ENCODE measurements around the gene CYP2A7.
"Not testable (repeated sequence)": the region's sequence is repeated elsewhere in the genome, so short reads cannot be mapped to it uniquely, and the experiment has no call there.

Gene CYP2A7

DNA sequence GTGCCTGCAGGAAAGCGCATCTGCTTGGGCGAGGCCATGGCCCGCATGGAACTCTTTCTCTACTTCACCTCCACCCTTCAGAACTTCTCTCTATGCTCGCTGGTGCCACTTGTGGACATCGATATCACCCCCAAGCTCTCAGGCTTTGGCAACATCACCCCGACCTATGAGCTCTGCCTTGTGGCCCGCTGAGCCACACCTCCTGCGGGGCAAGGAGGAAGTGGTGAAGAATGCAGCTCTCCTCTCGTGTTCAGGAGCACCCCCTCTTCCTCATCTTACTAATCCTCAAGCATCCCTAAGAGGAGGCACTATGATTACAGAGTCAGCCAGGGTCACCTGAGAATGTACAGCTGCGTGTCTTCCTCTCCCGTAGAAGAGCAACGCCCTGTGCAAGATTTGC lies 17.9 kb upstream of the CYP2A7 start:
- DNase-seq (ENCODE audit: low read depth in 3 of 3) = not testable (repeated sequence)

DNA sequence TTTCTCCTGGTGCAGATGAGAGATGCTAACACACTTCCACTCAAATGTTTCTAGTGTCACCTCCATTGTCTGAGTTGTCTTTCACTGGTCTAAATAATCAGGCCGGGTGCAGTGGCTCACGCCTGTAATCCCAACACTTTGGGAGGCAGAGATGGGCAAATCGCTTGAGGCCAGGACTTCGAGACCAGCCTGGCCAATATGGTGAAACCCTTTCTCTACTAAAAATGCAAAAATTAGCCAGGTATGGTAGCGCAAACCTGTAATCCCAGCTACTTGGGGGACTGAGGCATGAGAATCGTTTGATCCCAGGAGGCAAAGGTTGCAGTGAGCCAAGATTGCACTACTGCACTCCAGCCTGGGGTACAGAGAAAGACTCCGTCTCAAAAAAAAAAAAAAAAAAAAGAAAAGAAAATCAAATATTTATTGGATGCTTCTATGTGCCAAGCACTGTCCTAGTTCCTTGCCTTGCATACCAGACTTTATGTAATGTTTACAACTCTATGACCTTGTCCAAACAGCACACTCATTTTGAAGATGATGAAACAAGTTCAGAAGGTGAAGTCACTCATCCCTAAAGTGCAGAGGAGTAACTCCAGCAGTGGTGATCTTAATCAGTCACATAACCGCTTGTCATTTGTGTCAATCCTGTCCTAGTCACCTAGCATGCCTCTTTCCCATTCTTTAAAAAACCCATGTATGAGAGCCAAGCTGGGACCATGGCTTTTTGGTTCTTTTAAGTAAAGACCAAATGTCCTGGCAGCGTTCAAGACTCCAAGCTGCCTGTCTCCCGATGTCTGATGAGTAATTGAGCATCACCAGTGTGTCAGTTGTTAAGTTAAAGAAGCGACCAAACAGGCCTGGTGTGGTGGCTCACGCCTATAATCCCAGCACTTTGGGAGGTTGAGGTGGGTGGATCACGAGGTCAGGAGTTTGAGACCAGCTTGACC lies 15.1 kb upstream of the CYP2A7 start:
- DNase-seq (ENCODE audit: low read depth in 3 of 3) = not testable (repeated sequence)

DNA sequence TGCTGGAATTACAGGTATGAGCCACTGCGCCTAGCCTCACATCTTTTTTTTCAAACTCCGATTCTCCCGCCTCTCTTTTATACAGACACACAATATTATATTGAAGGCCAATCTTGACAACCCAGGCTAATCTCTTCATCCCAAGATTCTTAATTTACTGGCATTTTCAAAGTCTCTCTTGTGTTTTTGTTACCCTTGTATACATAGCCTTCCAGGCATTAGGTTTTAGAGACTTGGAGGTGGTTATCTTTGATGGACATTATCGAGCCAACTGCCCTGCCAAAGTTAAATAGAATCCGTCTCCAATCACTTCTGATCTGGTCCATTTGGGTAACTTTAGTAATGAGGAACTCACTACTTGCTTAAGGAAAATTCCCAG lies 14.4 kb upstream of the CYP2A7 start:
- DNase-seq (ENCODE audit: low read depth in 3 of 3) = no peak

DNA sequence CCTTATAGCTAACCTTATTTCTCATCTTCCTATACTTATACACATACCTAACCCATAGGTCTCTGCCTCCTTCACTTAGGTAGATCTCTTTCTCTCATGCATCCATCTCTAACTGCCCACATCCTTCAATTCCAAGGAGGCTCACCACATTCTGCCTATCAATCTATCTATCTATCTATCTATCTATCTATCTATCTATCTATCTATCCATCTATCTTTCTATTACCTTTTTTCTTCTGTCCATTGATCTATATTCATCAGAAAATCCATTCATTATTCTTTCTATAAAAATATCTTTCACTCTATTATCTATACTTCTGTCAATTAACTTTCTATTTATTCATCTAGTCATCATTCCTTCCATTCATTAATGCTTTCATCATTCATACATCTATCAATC lies 11.1 kb upstream of the CYP2A7 start:
- DNase-seq (ENCODE audit: low read depth in 3 of 3) = no peak

DNA sequence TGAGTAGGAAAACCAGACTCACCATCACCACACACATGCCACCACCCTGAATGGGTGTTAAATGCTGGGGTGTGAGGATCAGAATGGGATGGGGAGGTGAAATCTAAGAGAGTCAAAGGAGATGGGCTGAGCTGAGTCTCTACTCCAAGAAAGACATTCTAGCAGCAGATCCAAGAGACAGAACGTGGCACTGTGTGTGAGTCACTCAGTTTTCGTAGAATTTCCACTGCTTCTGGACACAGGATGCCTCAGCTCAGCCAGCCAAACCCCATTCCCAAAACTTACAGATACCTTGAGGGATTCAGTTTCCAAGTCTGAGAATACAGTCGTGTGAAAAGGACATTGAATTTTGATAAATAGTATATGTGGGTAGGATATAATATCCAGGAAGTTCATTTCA lies 7.3 kb upstream of the CYP2A7 start:
- DNase-seq (ENCODE audit: low read depth in 3 of 3) = no peak

DNA sequence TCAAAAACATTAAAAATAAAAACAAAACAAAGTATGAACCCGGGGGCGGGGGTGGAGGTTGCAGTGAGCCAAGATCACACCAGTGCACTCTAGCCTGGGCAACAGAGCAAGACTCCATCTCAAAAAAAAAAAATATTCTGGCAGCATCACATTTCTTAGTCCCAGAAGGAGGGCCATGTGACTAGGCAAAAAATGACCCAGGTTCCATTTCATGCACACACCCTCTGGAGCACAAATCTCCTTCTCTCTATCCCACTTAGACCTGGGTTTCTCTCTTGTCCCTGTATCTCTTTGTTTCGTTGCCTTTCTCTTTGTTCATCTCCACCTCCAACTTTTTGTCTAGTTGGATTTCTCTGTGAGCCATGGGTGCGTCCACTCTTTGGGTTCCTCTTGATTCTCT lies 6.2 kb upstream of the CYP2A7 start:
- no peak for DNase-seq (ENCODE audit: low read depth in 3 of 3)

DNA sequence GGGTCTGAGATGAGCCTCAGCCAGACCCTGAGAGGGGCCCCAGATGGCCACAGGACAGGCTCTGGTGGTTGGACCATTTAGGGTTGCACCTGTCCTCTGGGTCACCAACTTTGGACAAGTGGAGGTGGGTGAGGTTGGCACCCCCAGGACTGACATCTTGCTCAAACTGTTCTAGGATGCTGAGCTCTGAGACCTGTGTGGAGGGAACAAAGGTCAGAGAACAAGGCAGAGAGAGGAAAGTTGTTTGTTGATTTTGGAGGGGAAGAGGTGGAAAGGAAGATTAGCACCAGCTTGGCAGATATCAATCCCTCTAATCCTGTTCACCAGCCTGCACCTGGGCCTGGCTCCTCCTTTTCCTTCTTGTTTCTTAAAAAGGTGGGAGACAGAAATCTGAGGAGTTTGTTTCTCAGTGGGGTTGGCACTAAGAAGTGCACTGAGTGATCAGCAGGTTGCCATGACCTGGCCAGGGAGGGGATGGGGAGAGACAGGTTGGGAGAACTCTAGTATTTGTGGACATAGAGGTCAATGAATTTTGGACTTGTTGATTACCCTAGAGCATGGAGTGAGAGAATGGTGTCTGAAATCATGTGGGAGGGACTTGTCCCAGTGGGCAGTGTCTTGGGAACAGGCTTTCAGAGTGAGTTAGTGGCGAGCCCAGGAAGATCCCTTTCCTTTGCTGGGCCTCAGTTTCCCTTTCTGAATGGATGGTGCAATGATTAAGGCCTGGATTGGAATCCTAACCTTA lies 2.3 kb upstream of the CYP2A7 start:
- DNase-seq (ENCODE audit: low read depth in 3 of 3) = not testable (repeated sequence)

DNA sequence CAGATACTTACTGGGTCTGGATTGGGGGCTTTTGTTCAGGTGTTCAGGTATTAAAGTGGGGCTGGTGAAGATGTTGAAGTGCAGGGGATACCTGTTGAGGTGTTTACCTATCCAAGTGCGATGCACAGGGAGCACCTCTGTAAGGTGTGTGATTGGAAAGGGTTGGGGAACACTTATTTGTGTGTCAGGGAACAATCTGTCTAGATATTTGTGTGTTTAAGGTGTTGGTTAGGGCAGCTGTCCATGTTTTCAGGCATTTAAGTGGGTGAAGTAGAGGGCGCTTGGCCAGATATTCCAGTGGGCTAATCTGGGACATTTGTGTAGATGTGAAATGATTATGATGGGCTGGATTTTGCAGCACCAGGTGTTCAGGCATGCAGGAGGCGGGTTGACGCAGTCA lies 2.7 kb downstream of the CYP2A7 start:
- DNase-seq (ENCODE audit: low read depth in 3 of 3) = not testable (repeated sequence)

DNA sequence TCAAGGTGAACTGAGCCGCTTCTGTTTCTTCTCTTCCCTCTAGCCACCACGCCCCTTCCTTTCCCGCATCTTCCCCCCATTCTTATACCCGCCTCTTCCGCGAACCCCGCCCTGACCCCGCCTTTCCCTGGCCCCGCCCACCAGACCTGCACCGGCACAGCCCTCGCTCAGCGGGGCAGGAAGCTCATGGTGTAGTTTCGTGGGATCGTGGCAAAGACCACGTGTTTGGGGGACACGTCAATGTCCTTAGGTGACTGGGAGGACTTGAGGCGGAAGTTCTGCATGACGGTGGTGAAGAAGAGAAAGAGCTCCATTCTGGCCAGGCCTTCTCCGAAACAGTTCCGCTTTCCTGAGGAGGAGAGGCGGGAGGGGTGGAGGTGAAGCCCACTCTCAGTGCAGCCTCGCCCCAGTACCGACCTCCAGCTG lies 6.5 kb downstream of the CYP2A7 start:
- peak; percentile 73 to 89 (median 77) for DNase-seq (ENCODE audit: low read depth in 3 of 3)

DNA sequence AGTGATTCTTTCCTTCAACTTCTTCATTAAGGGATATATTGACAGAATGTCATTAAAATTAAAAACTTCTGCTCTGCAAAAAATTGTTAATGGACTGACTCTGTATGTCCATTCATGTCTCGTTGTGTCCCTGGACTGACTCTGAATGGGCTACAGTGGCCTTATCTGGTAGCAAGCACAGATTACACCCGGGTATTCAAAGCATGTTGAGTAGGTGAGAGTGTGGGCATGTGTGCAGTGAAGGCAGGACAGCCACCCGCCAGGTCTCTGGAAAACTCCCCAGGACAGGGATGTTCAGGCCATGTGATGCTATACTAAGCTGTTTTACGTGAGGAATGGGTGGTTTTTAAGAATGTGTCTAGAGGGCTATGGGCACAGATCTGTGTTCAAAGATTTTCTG lies 7.2 kb downstream of the CYP2A7 start:
- not testable (repeated sequence) for DNase-seq (ENCODE audit: low read depth in 3 of 3)

DNA sequence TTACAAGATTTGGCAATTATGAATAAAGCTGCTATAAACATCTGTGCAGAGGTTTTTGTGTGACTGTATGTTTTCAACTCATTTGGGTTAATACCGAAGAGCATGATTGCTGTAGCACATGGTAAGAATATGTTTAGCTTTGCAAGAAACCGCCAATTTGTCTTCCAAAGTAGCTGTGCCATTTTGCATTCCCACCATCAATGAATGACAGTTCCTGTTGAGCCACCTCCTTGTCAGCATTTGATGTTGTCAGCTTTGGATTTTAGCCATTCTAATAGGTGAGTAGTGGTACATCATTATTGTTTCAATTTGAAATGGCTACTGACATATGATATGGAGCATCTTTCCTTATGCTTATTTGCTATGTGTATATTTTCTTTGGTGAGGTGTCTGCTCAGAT lies 8.2 kb downstream of the CYP2A7 start:
- not testable (repeated sequence) for DNase-seq (ENCODE audit: low read depth in 3 of 3)

DNA sequence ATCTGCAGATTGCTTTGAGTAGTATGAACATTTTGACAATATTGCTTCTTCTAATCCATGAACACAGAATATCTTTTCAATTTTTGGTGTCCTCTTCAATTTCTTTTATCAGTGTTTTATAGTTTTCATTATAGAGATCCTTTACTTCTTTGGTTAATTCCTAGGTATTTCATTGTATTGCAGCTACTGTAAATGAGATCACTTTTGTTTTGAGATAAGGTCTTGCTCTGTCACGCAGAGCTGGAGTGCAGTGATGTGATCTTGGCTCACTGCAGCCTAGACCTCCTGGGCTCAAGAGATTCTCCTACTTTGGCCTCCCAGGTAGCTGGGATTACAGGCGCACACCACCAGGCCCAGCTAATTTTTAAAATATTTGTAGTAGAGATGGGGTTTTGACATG lies 9.8 kb downstream of the CYP2A7 start:
- DNase-seq (ENCODE audit: low read depth in 3 of 3) = no peak

DNA sequence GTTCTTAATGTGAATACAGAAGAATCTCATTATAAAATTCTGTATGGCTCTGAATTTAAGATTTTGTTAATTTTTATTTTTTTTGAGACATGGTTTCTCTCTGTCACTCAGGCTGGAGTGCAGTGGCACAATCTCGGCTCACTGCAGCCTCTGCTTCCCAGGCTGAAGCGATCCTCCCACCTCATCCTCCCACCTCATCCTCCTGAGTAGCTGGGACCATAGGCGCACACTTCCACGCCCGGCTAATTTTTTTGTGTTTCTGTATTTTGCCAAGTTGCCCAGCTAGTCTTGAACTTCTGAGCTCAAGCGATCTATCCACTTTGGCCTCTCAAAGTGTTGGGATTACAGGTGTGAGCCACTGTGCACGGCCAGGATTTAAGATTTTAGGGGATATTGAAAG lies 14.3 kb downstream of the CYP2A7 start:
- DNase-seq (ENCODE audit: low read depth in 3 of 3) = no peak

DNA sequence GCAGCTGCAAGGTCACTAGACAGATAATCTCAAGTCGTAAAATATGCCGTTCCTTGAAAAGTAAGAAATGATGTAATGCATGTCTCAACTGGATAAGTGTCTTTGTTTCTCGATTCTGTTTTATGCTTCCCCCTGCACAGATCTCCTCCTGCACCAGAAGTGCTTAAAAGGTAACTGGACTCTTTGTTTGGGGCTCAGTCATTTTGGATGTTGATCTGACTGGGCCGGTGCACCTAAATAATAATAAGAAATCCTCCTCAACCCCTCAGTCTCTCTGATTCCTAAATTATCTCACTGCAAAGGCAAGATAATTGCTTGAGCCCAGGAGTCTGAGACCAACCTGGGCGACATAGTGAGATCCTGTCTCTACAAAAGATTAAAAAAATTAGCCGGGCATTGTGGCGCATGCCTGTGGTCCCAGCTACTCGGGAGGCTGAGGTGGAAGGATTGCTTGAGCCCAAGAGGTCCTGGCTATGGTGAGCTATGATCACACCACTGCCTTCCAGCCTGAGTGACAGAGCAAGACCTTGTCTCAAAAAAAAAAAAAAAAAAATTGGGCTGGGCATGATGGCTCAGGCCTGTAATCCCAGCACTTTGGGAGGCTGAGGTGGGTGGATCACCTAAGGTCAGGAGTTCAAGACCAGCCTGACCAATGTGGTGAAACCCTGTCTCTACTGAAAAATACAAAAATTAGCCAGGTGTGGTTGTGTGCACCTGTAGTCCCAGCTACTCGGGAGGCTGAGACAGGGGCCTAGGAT lies 17.1 kb downstream of the CYP2A7 start:
- DNase-seq (ENCODE audit: low read depth in 3 of 3) = not testable (repeated sequence)

DNA sequence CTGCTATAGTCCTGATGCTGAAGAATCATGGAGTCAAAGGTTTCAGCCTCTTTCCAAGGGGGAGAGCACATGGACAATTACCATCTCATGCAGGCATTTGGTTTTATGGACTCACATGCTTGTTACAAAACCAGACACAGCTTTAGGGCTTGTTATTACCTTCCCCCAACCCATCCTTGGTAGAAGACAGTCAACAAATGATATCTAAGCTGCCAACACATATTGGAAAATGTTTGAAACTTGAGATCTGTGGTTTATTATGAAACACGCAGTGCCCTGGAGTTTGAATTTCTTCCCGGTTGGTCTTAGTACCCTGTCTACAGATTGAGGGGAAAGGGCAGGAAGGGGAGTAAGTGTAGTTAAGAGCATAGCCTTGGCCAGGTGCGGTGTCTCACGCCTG lies 19.2 kb downstream of the CYP2A7 start:
- no peak for DNase-seq (ENCODE audit: low read depth in 3 of 3)

DNA sequence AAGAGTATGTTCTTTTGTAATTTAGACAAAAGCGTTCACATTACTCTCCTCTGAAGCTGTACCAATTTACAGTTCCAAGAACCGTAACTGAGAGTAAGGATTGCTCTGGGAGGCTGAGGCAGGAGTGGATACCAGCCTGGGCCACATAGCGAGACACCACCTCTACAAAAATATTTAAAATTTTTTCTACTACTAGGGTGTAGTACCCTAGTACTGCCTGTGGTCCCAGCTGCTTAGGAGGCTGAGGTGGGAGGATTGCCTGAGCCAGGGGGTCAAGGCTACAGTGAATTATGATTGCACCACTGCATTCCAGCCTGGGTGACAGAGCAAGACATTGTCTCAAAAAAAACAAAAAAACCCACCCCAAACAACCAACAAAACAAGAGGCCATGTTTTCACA lies 19.7 kb downstream of the CYP2A7 start:
- DNase-seq (ENCODE audit: low read depth in 3 of 3) = no peak

DNA sequence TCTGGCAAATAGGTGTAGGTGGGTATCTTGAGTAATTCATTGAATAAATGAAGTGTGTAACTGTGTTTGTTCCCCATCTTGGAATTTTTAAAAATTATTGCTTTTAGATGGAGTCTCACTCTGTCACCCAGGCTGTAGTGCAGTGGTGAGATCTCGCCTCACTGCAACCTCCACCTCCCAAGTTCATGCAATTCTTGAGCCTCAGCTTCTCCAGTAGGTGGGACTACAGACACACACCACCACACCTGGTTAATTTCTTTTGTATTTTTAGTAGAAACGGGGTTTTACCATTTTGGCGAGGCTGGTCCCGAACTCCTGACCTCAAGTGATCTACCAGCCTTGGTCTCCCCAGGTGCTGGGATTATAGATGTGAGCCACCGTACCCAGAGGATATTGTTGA lies 23.9 kb downstream of the CYP2A7 start:
- no peak for DNase-seq (ENCODE audit: low read depth in 3 of 3)

DNA sequence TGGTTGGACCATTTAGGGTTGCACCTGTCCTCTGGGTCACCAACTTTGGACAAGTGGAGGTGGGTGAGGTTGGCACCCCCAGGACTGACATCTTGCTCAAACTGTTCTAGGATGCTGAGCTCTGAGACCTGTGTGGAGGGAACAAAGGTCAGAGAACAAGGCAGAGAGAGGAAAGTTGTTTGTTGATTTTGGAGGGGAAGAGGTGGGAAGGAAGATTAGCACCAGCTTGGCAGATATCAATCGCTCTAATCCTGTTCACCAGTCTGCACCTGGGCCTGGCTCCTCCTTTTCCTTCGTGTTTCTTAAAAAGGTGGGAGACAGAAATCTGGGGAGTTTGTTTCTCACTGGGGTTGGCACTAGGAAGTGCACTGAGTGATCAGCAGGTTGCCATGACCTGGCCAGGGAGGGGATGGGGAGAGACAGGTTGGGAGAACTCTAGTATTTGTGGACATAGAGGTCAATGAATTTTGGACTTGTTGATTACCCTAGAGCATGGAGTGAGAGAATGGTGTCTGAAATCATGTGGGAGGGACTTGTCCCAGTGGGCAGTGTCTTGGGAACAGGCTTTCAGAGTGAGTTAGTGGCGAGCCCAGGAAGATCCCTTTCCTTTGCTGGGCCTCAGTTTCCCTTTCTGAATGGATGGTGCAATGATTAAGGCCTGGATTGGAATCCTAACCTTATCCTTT lies 29.4 kb downstream of the CYP2A7 start:
- DNase-seq (ENCODE audit: low read depth in 3 of 3) = not testable (repeated sequence)

DNA sequence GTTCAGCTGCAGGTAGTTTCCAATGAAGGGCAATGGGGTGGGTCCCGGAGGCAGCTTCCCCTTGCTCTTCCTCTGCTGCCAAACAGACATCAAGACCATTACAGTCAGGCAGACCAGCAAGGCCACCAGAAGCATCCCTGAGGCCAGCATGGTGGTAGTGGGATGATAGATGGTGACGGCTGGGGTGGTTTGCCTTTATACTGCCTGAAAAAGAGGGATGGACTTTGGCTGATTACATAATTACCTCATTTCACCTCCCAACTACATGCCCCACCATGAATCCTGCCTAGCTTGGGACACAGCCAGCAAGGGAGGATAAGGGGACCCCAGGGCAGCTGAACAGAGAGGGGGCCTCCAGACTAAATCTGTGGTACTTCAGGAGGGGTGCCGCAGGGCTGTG lies 31.8 kb downstream of the CYP2A7 start, which contains the start of gene CYP2A6:
CYP2A6 (minus strand) TSS at position 171 of the 400 bp plus-strand sequence; CDS start at position 150, 21 bp downstream.
- DNase-seq (ENCODE audit: low read depth in 3 of 3) = not testable (repeated sequence)

DNA sequence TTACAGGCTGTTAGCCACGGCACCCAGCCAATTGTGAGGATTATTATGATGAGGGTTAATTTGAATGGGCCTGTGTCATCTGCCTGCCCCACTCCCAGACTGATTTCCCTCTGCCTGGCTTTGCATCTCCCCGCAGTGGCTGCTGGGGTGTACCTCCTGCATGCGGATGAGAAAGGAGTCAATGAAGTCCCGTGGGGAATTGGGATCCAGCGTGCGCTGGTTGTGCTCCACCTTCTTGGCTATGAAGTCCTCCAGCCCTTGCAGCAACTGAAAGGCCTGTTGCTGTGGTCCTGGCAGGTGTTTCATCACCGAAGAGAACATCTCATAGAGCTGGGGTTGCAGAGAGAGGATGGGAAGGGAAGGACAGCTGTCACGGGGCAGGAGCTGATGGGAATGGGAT lies 35.3 kb downstream of the CYP2A7 start:
- DNase-seq (ENCODE audit: low read depth in 3 of 3) = not testable (repeated sequence)

DNA sequence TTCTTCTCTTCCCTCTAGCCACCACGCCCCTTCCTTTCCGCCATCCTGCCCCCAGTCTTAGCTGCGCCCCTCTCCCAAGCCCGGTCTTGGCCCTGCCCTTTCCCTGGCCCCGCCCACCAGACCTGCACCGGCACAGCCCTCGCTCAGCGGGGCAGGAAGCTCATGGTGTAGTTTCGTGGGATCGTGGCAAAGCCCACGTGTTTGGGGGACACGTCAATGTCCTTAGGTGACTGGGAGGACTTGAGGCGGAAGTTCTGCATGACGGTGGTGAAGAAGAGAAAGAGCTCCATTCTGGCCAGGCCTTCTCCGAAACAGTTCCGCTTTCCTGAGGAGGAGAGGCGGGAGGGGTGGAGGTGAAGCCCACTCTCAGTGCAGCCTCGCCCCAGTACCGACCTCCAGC lies 38.4 kb downstream of the CYP2A7 start:
- DNase-seq (ENCODE audit: low read depth in 3 of 3) = peak; percentile 21 to 71 (median 62)
